Measurements from ENCODE around the gene NEK10. TPM values are rescaled to one million over a fixed set of nuclear protein-coding genes. Genes with fewer than 3 reads are reported as not detected.

NEK10 gene
- total RNA-seq, 1 experiment from 2014 or later = 0.66 TPM

DNA sequence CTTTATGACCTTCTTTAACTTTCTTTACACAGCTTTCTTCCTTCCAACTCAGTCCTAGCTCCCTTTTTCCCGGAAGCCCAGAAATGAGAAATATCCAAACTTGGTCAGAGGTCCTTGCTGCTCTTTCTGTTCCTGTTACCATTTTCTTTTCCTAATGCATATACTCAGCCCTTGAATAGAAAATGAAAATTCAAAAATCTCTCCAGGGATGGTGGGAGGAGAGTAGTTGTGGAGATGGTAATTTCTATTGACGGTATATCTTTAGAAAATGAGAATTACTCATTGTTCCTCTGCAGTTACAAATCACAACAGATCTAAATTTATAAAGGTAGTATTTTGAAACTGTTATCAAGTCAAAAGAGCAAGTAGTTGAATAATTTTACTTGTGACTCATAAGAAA, 255.1 kb downstream of the NEK10 start:
- H3K4me1 ChIP-seq (ENCODE audit: insufficient read depth, low read length) = no peaks in the 10 kb centered on the region
- TF ChIP-seq, protein P1, sequence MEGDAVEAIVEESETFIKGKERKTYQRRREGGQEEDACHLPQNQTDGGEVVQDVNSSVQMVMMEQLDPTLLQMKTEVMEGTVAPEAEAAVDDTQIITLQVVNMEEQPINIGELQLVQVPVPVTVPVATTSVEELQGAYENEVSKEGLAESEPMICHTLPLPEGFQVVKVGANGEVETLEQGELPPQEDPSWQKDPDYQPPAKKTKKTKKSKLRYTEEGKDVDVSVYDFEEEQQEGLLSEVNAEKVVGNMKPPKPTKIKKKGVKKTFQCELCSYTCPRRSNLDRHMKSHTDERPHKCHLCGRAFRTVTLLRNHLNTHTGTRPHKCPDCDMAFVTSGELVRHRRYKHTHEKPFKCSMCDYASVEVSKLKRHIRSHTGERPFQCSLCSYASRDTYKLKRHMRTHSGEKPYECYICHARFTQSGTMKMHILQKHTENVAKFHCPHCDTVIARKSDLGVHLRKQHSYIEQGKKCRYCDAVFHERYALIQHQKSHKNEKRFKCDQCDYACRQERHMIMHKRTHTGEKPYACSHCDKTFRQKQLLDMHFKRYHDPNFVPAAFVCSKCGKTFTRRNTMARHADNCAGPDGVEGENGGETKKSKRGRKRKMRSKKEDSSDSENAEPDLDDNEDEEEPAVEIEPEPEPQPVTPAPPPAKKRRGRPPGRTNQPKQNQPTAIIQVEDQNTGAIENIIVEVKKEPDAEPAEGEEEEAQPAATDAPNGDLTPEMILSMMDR (conservative IDR thresholded peaks at IDR 0.05) = no peak
- no peak overlapping the region for H4K91ac ChIP-seq (ENCODE audit: insufficient read length, low read depth, low read length)
- no peak overlapping the region for H2AK5ac ChIP-seq (ENCODE audit: insufficient read length, low read length)
- no peak overlapping the region for H2BK20ac ChIP-seq (ENCODE audit: low read depth, low read length, poor library complexity, severe bottlenecking)
- no peak overlapping the region for H2BK15ac ChIP-seq (ENCODE audit: low read depth, low read length)
- no peak overlapping the region for H3T11ph ChIP-seq (ENCODE audit: low read length)
- no peak for DNase-seq
- no peak overlapping the region for H2BK12ac ChIP-seq (ENCODE audit: insufficient read length, low read depth, low read length)
- H2BK120ac ChIP-seq (ENCODE audit: low read depth, low read length, poor library complexity, severe bottlenecking) = no peak overlapping the region
- no peak overlapping the region for H2BK5ac ChIP-seq (ENCODE audit: insufficient read length, low read length)
- no peak overlapping the region for H3K4me3 Mint-ChIP-seq
- H3K4me2 ChIP-seq (ENCODE audit: insufficient read depth, insufficient read length, low read length) = no peak overlapping the region
- H3K23me2 ChIP-seq (ENCODE audit: insufficient read length, low read depth, low read length, poor library complexity, severe bottlenecking) = no peaks in the 10 kb centered on the region
- no peaks in the 10 kb centered on the region for H3K9me3 ChIP-seq (ENCODE audit: control insufficient read depth, low read depth, low read length)
- no peak overlapping the region for H3K9ac ChIP-seq (ENCODE audit: extremely low read depth, insufficient read length, low read length)
- no peak overlapping the region for H4K8ac ChIP-seq (replicated peaks; ENCODE audit: insufficient read length, low read depth, low read length)
- H3K18ac ChIP-seq (ENCODE audit: insufficient read length, low read depth, low read length) = no peak overlapping the region
- no peak overlapping the region for H2AFZ ChIP-seq (ENCODE audit: low read length)
- H3K4me1 Mint-ChIP-seq = peaks cover 4 to 13% of the 10 kb centered on the region in 2 experiments; a peak in 3 of 4 replicates
- no peaks in the 10 kb centered on the region for H3K27me3 Mint-ChIP-seq (ENCODE audit: low read depth)
- no peak overlapping the region for H3K4ac ChIP-seq (ENCODE audit: low read depth, low read length)
- no peak overlapping the region for H3K56ac ChIP-seq (ENCODE audit: insufficient read length, low read depth, low read length)
- H3K27me3 ChIP-seq (ENCODE audit: insufficient read depth, low read length) = no peaks in the 10 kb centered on the region
- H3K27ac ChIP-seq (ENCODE audit: insufficient read length, low read depth, low read length) = no peak overlapping the region
- H3K79me1 ChIP-seq (ENCODE audit: insufficient read depth, low read depth, low read length, poor library complexity, severe bottlenecking) = no peaks in the 10 kb centered on the region
- H3K9me3 Mint-ChIP-seq = peaks cover 0 to 13% of the 10 kb centered on the region in 2 experiments
- H4K5ac ChIP-seq (ENCODE audit: insufficient read length, low read depth, low read length) = no peak overlapping the region
- no CpG with 5 or more reads among the region's 2 CpGs for WGBS (ENCODE audit: extremely low coverage, insufficient read length, low lambda C conversion rate)
- H3K23ac ChIP-seq (ENCODE audit: insufficient read length, low read depth, low read length) = no peak overlapping the region
- no peak overlapping the region for H3K27ac Mint-ChIP-seq
- H3K36me3 Mint-ChIP-seq (ENCODE audit: insufficient read depth in 1 of 3, low read depth in 3 of 3) = peaks cover 0 to 7% (median 0%) of the 10 kb centered on the region in 3 experiments; a peak in 4 of 7 replicates
- no peaks in the 10 kb centered on the region for H4K20me1 ChIP-seq (ENCODE audit: control insufficient read depth, insufficient read depth, insufficient read length)
- no peak overlapping the region for H3K14ac ChIP-seq (ENCODE audit: insufficient read depth, low read length)
- H3K79me2 ChIP-seq (ENCODE audit: insufficient read depth, low read length) = no peaks in the 10 kb centered on the region

Measured in H9 (cell line).